ENCODE data around the gene MKI67. TPM values are rescaled to one million over a fixed set of nuclear protein-coding genes. Genes with fewer than 3 reads are reported as not detected.
A peak's percentile ranks its signal among the peaks of the same experiment; 100 is the strongest.

The MKI67 gene
- total and polyA plus RNA-seq, 2 donors (not counting 1 experiment from before 2014, with no cell fraction given), result 0.36 to 0.47 TPM

GRCh38 chr10:128160297-128160711 is 34.1 kb upstream of the MKI67 start:
- peaks cover 27% of the 10 kb centered on the region for H3K4me1 Mint-ChIP-seq
- intact Hi-C loops (cut with micrococcal nuclease), result no loop called here
- Histone ChIP-seq H3K4me3 (ENCODE audit: control extremely low read depth in 1 of 5, extremely low read depth in 1 of 5, insufficient read depth in 1 of 5, low read depth in 2 of 5, low read length in 4 of 5) (no peak overlapping the region), H3K4me1 (ENCODE audit: control insufficient read depth in 2 of 2, insufficient read depth in 2 of 2, low read length in 2 of 2) (peaks cover 16 to 19% of the 10 kb centered on the region in 2 donors), H3K27ac (ENCODE audit: low read length in 2 of 2) (no peak overlapping the region), H3K79me2 (ENCODE audit: control insufficient read depth, insufficient read depth, low read length) (no peaks in the 10 kb centered on the region), H4K20me1 (ENCODE audit: control insufficient read depth, insufficient read depth, low read length, poor library complexity, severe bottlenecking) (no peaks in the 10 kb centered on the region), H3K9ac (ENCODE audit: low read length) (no peak overlapping the region), H2AFZ (ENCODE audit: insufficient read depth, low read depth, low read length, poor library complexity, severe bottlenecking) (no peak overlapping the region), H3K36me3 (replicated peaks in 1 of 2; ENCODE audit: control extremely low read depth in 1 of 2, control insufficient read depth in 1 of 2, extremely low read depth in 1 of 2, insufficient read depth in 2 of 2, low read length in 1 of 2) (no peaks in the 10 kb centered on the region), H3K4me2 (replicated peaks; ENCODE audit: low read depth, low read length, poor library complexity, severe bottlenecking) (peak overlapping the region; percentile 40), H3K27me3 (replicated peaks in 1 of 4; ENCODE audit: control extremely low read depth in 1 of 4, control insufficient read depth in 3 of 4, insufficient read depth in 4 of 4, low read length in 3 of 4) (peaks cover 0 to 11% (median 4%) of the 10 kb centered on the region in 4 experiments), H3K9me3 (ENCODE audit: control extremely low read depth in 1 of 3, control insufficient read depth in 2 of 3, insufficient read depth in 1 of 3, low read length in 2 of 3) (peaks cover 0 to 12% (median 0%) of the 10 kb centered on the region in 3 donors)
- DNase-seq (no peak), ATAC-seq (ENCODE audit: low read depth) (no peak)
- H3K4me3 Mint-ChIP-seq, result no peak overlapping the region
- TF ChIP-seq, protein P1, sequence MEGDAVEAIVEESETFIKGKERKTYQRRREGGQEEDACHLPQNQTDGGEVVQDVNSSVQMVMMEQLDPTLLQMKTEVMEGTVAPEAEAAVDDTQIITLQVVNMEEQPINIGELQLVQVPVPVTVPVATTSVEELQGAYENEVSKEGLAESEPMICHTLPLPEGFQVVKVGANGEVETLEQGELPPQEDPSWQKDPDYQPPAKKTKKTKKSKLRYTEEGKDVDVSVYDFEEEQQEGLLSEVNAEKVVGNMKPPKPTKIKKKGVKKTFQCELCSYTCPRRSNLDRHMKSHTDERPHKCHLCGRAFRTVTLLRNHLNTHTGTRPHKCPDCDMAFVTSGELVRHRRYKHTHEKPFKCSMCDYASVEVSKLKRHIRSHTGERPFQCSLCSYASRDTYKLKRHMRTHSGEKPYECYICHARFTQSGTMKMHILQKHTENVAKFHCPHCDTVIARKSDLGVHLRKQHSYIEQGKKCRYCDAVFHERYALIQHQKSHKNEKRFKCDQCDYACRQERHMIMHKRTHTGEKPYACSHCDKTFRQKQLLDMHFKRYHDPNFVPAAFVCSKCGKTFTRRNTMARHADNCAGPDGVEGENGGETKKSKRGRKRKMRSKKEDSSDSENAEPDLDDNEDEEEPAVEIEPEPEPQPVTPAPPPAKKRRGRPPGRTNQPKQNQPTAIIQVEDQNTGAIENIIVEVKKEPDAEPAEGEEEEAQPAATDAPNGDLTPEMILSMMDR (IDR thresholded peaks at IDR 0.05), result no peak
- no peak for TF ChIP-seq EZH2 (IDR thresholded peaks at IDR 0.05; ENCODE audit: borderline replicate concordance, insufficient read depth, low read depth, low read length, poor library complexity, severe bottlenecking)
- CTCF ChIA-PET, result interaction anchor here (1.3 to 2.3 kb wide), 2 partner anchors 10 to 21 kb away, joined by 3 to 13 read pairs; no protein-coding TSS in a partner anchor
- peaks cover 28% of the 10 kb centered on the region for H3K27me3 Mint-ChIP-seq
- H3K9me3 Mint-ChIP-seq (ENCODE audit: insufficient read depth), result peaks cover 2% of the 10 kb centered on the region
- WGBS (ENCODE audit: insufficient coverage), result 68% methylated on average over 3 of the region's 6 CpGs
- POLR2A ChIA-PET, result no interaction called here
- H3K27ac Mint-ChIP-seq, result no peak overlapping the region

DNA sequence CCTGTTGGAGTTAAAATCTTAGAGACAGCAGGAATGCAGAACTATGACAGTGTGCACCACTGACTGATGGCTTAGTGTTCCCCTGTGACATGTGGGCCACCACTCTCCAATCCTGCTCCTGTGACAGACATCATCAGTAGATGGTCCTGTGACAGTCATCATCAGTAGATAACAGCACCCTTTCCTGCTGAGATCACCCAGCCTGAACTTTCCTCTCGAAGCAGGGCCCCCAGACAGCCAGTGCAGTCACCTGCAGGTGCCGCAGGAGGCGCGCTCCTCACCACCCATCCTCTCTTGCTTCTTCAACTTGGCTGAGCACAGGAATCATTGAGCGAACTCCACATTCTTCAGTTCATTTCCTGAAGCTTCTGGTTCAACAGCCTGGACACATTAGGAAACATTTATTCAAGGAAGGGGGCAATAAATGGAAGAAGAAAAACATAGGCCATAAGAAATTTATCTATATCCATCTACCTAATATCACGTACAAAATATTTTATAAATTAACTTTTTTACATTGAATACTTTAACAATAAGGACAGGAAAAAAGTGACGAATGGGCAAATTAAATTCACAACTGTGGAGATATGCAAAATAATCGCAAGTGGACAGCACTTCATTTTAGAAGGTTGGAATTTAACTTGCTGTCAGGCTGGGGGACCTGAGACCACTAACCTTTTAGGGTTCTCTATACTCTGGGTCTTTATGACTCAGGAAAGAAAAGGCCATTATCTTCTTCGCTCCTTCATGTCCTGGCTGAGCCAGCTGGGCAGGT is 32.0 kb upstream of the MKI67 start:
- POLR2A ChIA-PET, result no interaction called here
- H3K27ac Mint-ChIP-seq, result no peak overlapping the region
- 93% methylated on average over 7 of the region's 9 CpGs for WGBS (ENCODE audit: insufficient coverage)

More for the DNA sequence above, 32.0 kb upstream of the MKI67 start:
- Histone ChIP-seq H2AFZ (ENCODE audit: insufficient read depth, low read depth, low read length, poor library complexity, severe bottlenecking) (no peak overlapping the region), H3K4me1 (ENCODE audit: control insufficient read depth in 2 of 2, insufficient read depth in 2 of 2, low read length in 2 of 2) (peaks cover 16 to 19% of the 10 kb centered on the region in 2 donors), H3K79me2 (ENCODE audit: control insufficient read depth, insufficient read depth, low read length) (no peaks in the 10 kb centered on the region), H3K9me3 (ENCODE audit: control extremely low read depth in 1 of 3, control insufficient read depth in 2 of 3, insufficient read depth in 1 of 3, low read length in 2 of 3) (peaks cover 0 to 12% (median 0%) of the 10 kb centered on the region in 3 donors), H3K27ac (ENCODE audit: low read length in 2 of 2) (no peak overlapping the region), H3K9ac (ENCODE audit: low read length) (no peak overlapping the region), H3K27me3 (replicated peaks in 1 of 4; ENCODE audit: control extremely low read depth in 1 of 4, control insufficient read depth in 3 of 4, insufficient read depth in 4 of 4, low read length in 3 of 4) (peaks cover 0 to 20% (median 4%) of the 10 kb centered on the region in 4 experiments), H3K4me2 (replicated peaks; ENCODE audit: low read depth, low read length, poor library complexity, severe bottlenecking) (no peak overlapping the region), H3K4me3 (ENCODE audit: control extremely low read depth in 1 of 5, extremely low read depth in 1 of 5, insufficient read depth in 1 of 5, low read depth in 2 of 5, low read length in 4 of 5) (no peak overlapping the region), H4K20me1 (ENCODE audit: control insufficient read depth, insufficient read depth, low read length, poor library complexity, severe bottlenecking) (no peaks in the 10 kb centered on the region), H3K36me3 (replicated peaks in 1 of 2; ENCODE audit: control extremely low read depth in 1 of 2, control insufficient read depth in 1 of 2, extremely low read depth in 1 of 2, insufficient read depth in 2 of 2, low read length in 1 of 2) (no peaks in the 10 kb centered on the region)
- no peak for DNase-seq
- peaks cover 38% of the 10 kb centered on the region for H3K27me3 Mint-ChIP-seq
- H3K4me3 Mint-ChIP-seq, result no peak overlapping the region
- intact Hi-C loops (cut with micrococcal nuclease), result loop anchor here (10.0 kb wide), 1 partner anchor 443 kb away; no protein-coding TSS in a partner anchor
- CTCF ChIA-PET, result interaction anchor here (1.5 kb wide), 1 partner anchor 80 kb away, joined by 6 read pairs; no protein-coding TSS in a partner anchor
- peaks cover 27% of the 10 kb centered on the region for H3K4me1 Mint-ChIP-seq
- H3K9me3 Mint-ChIP-seq (ENCODE audit: insufficient read depth), result peaks cover 2% of the 10 kb centered on the region
- TF ChIP-seq, protein P1 (IDR thresholded peaks at IDR 0.05), result no peak
- no peak for TF ChIP-seq EZH2 (IDR thresholded peaks at IDR 0.05; ENCODE audit: borderline replicate concordance, insufficient read depth, low read depth, low read length, poor library complexity, severe bottlenecking)
- ATAC-seq (ENCODE audit: low read depth), result no peak

Measured in B cell (primary cell).